IPS-NIHi7 (cell line): ENCODE results near the gene CSAD.
"Not testable (repeated sequence)": the region's sequence is repeated elsewhere in the genome, so short reads cannot be mapped to it uniquely, and the experiment has no call there.

ENCODE experiments used
- DNase-seq: peaks from one replicate; pipeline ENCODE4 v3.0.0; 2012; ENCODE audit warnings: mixed read lengths; ENCODE audit errors: extremely low spot score

Gene CSAD

DNA sequence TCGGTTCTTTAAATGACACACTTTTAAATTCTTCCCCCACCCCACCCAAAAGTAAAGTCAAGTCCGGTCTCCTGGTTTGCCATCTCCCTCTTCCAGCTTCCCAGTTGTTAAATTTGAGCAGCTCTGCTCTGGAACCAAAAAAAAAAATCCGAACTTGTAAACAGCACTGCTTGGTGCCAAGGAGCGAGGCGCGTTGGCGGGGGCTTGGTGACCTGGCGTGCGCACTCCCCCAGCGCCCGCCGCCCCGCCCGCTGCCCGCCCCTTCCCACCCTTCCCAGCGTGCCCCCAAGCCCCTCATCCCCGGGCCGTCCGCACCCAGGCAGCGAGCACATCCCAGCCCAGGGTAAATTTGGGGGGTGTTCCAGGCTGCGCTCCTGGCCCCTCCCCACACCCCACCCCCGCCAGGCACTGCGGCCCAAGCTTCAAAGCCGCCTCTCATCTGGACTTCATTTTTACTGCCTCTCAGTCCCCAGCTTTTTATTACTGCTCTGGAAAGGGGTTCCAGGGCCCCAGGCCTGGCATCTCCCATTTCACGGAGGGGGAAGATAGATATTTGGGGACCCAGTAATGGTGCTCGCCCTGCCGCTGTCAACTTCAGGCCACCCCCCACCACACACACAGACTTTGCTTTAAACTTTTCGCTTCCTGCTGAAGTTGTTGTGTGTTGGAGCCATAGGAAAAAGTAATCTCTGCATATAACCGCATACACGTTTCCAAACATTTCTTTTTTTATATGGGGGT, 38.0 kb upstream of the CSAD start:
- DNase-seq = no peak

DNA sequence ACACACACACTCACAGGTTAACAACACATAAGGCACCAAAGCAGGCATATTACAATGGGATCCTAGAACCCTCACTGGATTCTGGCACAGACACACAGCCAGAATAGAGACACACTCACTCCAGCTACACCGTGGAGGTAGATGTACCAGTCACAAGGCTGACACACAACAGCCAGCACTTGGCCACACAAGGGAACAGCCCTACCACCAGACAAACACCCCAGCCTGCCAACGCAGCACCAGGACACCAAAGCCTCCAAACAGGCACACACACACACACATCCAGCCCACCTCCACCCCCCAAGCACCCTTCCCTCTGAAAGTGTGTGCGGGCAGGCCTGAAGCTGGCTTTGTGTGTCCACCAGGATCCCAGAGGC, 37.2 kb upstream of the CSAD start:
- no peak for DNase-seq

DNA sequence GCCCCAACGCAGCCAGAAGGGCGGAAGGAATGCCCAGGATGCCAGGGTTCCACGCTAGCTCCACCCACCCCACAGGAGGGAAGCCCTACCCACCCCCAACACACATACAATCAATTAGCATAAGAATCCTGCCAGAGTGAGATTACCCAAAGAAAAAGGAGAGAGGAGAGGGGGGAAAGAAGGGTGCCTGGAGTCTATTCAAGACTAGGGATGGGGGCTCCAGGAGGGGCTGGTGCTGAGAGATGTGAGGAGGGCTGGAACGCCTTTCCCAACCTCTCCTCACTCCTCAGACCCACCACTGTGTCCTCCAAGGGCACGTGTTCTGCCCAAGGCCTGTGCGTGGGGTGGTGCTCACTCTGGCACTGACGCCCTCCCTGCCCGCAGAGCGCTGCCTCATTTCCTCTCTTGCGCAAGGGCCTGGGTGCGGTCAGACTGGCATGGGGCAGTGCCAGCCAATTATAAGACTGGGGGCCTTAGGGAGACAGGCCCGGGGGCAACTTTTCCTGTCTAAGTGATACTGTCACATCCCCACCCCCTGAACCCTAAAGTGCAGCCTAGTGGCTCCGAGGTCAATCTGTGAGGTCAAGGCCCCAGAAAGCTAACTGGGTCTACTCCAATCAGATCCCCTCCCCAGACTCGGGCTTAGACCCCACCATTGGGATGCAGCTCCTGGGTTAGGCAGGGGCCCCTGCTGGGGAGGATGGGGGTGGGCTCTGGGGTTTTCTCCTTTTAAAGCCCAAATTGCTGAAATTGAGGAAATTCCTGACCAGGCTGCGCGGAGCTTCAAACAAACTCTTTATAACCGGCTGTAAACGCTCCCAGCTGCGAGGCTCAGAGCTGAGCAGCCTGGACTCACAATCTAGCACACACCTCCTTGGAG, 36.6 kb upstream of the CSAD start:
- DNase-seq = peak; percentile 75

DNA sequence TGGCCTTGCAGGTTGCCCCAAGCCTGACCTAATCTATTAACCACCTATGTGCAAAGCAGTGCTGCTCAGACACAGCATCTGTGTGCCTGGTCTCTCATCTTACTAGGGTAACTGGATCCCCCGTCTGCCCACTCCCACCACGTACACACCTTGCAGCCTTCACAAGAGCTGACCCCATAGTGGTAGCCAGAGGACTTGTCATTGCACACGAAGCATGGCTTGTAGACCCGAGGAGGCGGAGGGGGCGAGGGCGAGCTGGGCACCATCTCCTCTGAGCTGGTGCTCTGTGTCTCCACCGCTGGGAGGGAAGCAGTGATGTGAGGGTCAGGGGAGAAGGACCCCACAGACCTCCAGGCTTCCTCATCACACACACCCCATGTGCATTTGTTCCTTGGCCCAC, 34.8 kb upstream of the CSAD start:
- DNase-seq = no peak

DNA sequence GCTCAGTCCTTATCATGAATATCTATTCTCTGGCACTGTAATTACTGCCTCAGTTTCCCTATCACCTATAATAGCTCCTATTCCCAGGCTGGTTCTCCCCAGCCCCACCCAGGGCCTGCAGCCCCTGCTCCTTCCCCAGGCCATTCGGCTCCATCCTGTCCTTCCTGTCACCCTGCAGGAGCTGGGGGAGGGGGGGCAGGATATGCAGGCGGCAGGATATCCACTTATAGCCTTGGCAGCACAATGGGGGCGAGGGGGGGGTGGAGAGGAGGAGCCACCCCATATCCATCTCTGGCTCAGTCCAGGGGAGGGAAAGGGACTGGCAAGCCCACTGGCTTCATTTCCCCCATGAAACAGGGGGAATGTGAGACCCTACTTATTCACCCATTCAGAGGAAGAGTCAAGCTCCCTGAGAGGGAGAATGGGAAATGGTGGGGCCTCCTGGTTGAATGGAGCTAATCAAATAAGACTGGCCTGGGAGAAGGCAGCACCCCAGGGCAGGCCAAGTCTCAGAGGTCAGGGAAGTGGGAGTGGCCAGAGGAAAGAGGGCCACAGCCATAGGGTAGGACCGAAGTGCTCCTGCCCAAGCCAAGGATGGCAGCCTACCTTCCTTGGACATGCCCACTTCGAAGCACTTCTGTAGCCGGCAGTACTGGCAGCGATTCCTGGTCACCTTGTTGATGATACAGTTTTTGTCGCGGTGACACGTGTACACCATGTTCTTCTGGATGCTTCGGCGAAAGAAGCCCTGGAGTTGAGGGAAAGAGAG, 34.1 kb upstream of the CSAD start:
- DNase-seq = no peak

DNA sequence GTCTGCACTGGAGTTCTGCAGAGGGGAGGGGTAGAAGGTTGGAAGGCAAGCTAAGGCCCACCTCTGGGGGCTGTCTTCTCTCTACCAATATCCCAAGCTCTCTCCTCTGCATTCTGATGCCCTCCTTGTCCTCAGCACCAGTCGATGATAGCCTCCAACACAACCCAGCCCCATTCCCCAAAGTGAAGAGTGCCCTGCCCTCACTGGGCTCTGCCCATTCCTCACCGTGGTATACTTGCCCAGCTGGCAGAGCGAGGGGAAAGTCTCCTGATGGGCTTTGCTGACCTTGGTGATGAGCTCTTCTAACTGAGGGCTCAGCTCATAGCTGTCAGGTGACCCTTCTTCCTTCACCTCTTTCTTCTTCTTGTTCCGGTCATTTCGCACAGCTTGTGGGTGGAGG, 33.5 kb upstream of the CSAD start:
- no peak for DNase-seq

DNA sequence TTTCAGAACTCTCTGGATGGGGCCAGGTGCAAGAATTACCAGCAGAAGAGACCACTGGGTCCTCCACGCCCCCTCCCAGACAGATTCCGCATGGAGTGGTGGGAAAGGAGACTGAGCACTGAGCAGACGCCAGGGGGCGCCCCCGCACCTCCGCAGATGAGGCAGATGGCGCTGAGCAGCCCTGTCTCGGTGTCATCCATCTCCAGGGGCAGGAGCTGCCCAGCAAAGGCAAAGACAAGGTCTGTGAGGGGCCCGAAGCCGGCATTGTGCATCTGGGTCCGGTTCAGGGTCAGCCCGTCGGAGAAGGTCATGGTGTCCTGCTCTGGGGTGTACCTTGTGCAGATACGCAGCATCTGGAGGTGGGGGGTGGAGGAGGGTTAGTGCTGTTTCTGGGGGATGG, 32.6 kb upstream of the CSAD start:
- peak; percentile 88 for DNase-seq

DNA sequence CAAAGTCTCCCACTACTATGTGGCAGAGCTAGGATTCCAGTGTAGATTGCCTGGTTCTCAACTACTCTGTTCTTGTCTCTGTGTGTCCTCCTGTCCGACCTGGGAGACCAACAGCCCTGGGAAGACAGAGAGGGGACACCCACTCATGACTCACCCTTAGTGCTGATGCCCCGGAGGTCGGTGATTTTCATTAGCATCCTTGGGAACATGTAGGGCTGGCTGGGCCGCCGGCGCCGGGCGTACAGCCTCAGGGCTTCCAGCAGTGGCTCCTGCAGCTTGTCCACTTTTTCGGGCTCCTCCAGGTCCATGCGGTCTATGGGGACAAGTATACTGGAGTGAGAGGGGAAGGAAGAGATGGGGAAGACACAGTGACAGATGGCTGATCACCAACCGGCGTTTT, 32.2 kb upstream of the CSAD start:
- no peak for DNase-seq

DNA sequence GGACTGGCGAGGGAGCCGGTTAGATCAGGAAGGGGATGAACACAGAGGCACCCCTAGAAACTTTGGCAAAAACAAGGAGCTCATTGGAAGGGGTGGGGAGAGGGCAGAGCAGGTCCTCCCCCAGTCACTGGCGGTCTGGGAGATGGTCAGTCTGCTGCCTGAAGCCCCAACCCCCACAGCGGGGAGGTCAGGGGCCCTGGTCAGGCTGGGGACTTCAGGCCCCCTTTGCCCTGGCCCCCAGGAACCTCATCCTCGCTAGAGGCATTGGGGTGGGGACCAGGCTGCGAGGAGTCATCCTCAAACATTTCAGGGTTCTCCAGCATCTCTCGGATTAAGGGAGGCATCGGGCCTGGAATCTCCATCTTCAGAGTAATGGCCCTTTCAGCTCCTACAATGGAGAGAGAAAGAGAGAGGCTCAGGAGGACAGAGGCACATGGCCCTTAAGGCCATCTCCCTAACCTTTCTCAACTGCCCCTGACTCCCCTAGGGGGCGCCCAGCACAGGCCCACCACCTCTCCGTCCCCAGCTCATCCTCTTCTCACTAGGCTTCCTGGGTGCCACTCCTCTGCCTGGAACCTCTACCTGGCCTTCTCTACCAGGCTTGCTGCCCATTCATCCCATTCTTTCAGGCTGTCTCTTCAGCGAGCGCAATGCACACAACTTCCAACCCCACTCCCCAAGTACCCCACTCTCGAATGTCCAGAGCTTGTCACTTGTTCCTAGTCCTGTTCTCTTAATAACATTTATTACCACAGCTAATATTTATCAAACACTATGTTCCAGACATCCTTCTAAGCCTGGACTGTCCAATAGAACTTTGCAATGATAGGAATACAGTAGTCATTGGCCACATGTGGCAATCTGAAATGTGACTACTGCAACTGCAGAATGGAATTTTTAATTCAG, 31.0 kb upstream of the CSAD start:
- peak; percentile 72 for DNase-seq

DNA sequence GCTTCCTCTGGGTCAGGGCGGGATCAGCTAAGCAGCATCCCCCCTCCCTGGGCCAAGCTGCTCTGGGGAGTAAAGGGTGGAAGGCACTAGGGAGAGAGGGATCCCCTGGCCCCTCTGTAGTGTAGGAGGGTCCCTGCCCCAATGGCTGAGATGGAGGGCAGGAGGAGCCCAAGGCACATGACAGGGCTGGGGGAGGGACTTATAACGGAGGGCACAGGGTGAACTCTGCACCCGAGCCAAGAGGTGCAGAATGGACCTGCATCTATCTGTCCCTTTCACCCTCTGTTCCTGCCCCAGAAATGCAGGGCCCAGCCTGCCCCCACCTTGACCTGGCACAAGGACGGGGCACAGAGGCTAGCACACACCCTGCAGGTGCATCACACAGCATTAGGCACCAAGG, 30.1 kb upstream of the CSAD start:
- DNase-seq = no peak

DNA sequence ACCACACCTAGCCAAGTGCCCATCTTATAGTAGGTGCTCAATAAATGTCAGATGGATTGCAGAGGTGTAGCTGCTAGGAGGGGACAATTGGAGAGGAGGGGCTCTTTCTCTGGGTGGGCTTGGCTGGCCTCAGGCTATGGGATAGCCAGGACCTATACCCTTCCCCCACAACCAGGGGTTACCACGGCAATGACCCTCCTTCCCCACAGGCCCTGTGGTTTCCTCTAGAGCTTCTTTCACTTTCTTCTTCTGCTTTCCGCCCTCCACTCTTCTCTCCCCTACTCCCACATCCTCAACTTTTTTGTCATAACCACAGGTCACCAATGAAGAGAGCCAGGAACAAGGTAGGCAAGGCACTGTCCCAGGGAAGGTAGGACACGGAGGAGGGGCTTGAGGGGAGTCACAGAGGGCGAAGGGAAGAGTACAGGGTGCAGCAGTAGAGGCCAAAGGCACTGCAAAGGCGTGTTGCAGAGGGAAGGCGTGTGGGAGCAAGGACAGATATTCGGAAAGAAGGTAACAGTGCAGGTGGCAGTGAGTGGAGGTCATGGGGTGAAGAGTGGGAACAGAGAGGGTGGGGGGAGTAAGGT, 28.2 kb upstream of the CSAD start:
- DNase-seq = no peak

DNA sequence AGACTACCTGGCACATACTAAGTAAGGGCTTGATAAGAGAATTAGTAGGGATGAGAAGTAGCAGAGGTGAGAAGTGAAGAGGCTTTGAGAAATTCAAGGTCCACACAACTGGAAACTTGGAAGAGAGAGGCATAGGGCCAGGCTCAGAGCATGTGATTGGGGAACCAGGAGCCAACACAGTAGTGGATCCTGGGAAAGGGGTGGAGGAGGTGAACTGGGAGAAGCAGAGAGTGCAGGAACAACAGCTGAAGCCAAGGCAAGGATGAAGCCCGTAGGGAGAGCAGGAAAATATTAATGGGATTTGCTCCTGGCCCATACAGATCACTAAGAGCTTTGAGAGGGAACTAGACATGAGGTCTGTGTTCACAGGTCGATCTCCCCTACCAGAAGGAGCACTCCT, 27.7 kb upstream of the CSAD start:
- DNase-seq = no peak

DNA sequence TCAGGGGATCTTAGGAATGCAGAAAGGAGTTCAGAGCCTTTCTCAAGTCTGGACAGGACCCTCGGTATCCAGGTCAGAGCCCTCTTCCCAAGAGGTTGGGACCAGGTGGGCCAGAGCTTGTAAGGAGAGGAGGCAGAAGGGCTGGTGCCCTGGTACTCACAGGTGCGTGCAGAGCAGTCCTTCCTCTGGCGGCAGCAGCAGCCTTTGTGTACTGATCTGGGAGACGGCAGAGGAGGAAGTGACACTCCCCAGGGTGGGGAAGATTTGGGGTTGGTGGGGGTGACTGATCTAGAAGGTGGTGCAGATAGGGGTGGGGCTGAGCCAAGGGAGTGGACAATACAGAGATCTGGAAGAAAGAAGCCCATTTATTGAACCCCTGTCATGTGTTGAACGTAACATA, 26.3 kb upstream of the CSAD start, which contains the start of gene ITGB7:
Gene ITGB7 (minus strand): TSS at position 210 of the 400 bp plus-strand sequence. CDS start 6,808 bp downstream, outside the sequence.
- DNase-seq = no peak

DNA sequence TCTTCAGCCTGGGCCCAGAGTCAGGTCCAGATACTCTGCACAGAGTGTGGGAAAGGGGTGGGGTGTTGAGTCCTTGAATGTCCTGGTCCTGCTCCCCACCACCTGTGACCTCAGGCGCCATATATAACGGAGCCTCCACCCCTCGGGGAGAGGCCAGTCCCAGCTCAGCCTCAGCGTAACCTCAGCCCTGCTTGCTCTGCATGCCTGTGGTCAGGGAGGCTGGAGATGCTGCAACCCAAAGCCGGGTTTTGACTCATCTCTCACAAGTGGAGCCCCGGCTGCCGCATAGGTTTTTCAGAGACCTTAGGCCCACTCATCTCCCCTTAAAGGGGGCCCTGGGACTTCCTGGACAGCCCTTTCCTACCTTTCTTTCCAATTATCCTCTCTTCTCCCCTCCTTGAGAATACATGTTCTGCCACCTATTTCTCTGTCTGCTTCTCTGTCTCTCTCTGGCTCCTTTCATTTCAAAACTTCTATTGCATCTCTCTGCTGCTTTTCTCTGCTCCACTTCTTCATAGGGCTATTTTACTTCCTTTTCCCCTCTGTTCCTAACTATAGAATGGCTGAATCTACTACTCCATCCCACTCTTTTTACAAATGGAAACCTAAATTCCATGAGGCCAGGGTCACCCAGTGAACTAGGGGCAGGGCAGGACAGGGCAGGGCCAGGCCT, 25.2 kb upstream of the CSAD start:
- DNase-seq = no peak

DNA sequence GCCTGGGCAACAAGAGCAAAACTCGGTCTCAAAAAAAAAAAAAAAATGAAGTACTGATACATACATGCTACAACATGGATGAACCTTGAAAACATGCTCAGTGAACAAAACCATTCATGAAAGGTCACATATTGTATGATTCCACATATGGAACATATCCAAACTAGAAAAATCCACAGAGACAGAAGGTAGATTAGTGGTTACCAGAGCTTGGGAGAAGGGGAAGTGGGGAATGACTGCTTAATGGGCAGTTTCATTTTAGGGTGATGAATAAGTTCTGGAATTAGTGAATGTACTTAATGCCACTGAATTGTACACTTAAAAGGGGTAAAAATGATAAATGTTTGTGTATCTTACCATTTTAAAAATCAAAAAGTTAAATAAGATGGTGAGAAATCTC, 23.6 kb upstream of the CSAD start:
- no peak for DNase-seq

DNA sequence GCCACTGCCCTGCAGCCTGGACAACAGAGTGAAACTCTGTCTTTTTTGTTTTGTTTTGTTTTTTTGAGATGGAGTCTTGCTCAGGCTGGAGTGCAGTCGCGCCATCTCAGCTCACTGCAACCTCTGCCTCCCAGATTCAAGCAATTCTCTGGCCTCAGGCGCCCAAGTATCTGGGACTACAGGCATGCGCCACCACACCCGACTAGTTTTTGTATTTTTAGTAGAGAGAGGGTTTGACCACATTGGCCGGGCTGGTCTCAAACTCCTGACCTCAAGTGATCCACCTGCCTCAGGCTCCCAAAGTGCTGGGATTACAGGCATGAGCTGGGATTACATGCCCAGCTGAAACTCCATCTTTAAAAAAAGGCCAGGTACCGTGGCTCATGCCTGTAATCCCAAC, 21.6 kb upstream of the CSAD start:
- not testable (repeated sequence) for DNase-seq

DNA sequence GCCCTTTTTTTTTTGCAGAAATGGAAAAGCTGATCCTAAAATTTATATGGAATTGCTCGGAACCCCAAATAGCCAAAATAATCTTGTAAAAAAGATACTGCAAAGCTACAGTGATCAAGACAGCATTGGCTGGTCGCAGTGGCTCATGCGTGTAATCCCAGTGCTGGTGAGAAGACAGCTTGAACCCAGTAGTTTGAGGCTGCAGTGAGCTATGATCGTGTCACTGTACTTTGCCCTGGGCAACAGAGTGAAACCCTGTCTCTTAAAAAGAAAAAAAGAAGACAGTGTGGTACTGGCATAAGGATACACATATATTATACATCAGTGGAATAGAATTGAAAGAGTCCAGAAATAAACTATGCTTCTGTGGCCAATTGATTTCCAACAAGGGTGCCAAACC, 20.9 kb upstream of the CSAD start:
- DNase-seq = no peak

DNA sequence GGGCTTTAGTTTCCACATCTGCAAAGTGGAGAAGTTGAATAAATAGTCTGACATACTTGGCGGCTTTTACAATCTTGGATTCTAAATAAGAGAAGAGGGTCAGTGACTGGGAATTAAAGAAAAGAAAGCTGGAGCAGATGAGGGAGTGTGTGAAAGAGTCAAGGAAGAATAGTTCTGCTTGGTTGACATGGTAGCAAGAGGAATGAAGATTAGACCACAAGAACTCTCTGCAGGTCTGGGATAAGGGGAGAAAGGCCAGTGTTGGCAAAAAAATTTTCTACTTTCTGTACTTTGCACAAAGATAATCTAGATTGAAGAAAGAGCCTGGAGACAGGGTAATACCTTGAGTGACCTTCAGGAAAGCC, 20.4 kb upstream of the CSAD start:
- no peak for DNase-seq

DNA sequence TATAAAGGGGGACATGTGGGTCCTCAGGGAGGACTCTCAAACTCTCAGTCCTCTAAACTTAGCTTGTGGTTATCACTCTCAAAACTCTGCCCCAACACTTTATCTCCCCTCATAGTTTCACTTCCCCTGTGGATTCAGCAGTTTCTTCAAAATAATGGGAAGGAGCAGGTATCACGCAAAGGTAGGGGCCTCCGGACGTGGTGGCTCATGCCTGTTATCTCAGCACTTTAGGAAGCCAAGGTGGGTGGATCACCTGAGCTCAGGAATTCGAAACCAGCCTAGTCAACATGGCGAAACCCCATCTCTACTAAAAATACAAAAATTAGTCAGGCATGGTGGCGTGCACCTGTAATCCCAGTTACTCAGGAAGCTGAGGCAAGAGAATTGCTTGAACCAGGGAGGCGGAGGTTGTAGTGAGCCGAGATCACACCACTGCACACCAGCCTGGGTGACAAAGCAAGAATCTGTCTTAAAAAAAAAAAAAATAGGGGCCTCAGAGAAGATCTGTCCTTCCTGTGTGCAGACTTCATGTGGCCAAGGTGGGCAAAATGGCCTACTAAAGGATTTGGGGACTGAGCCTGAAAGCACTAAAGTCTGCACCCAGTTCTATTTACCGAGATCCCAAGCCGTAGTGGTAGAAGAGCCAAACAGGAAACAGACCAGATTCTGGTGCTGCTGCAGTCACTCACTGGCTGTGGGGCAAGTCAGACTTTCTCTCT, 19.9 kb upstream of the CSAD start:
- no peak for DNase-seq

DNA sequence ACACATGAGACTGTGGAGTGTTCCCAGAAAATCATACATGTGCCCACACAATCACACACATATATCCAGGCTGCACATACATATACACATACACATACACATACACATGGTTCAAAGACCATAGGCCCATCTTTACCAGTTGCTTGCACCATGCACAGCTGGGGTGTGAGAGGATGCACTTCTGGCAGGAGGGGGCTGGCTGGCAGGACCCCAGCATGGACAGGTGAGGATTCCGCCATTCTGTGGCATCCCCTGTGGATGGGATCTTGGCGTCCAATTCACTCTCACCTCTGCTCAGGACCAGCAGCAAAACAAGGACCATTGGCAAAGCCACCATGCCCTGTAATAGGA, 19.4 kb upstream of the CSAD start:
- DNase-seq = no peak
